Vagina (tissue), 2 donors: ENCODE data around the gene GRIK2. TPM values are rescaled to one million over a fixed set of nuclear protein-coding genes. Genes with fewer than 3 reads are reported as not detected.

Source experiments
- DNase-seq, 2 donors: peaks; one replicate each; pipeline ENCODE4 v3.0.0-alpha.2; 2017; ENCODE audit errors: extremely low spot score in 2 of 2
- H3K27ac ChIP-seq: fragments of 200-600 bp; sonication (generic); one replicate; pipeline ENCODE4 v1.5.1; 2019
- H3K27me3 ChIP-seq: fragments of 200-600 bp; sonication (generic); one replicate; pipeline ENCODE4 v1.5.1; 2019
- H3K36me3 ChIP-seq, 2 donors: fragments of 200-600 bp; sonication (generic); one replicate each; pipeline ENCODE4 v1.5.1; 2017 to 2019
- H3K4me1 ChIP-seq: fragments of 200-600 bp; sonication (generic); one replicate; pipeline ENCODE4 v1.5.1; 2019
- H3K4me3 ChIP-seq, 2 donors: fragments of 200-600 bp; sonication (generic); 1 replicate in 1 of 2; 2 replicates in 1 of 2; pipeline ENCODE4 v1.5.1; 2016 to 2019
- H3K9me3 ChIP-seq: fragments of 200-600 bp; sonication (generic); one replicate; pipeline ENCODE4 v1.5.1; 2019
- CTCF ChIP-seq, 3 experiments: fragments of 450-650 bp in 2 of 3; fragments of 200-600 bp in 1 of 3; sonication (generic) in 1 of 3; IDR thresholded peaks; one replicate each; pipeline ENCODE4 v1.5.1; 2017 to 2019; ENCODE audit warnings: antibody characterized with exemption in 3 of 3, mild to moderate bottlenecking in 2 of 3, moderate library complexity in 2 of 3
- POLR2A ChIP-seq, 2 donors: fragments of 450-650 bp; IDR thresholded peaks; one replicate each; pipeline ENCODE4 v1.6.1; 2017; ENCODE audit warnings: antibody characterized with exemption in 2 of 2, mild to moderate bottlenecking in 2 of 2, moderate library complexity in 2 of 2
- POLR2AphosphoS5 ChIP-seq, 2 donors: sonication (generic); formaldehyde crosslinking; IDR thresholded peaks; one replicate each; pipeline ENCODE4 v1.9.0; 2017; ENCODE audit warnings: antibody characterized with exemption in 2 of 2, mild to moderate bottlenecking in 2 of 2, low read depth in 1 of 2; ENCODE audit not compliant: insufficient read depth in 1 of 2
- intact Hi-C: fragments of 100-400 bp; cut with DNase I; formaldehyde crosslinking; loops from one replicate; pipeline ENCODE4 v1.15.1; 2023
- total RNA-seq: library from RNA; depleted of rRNA; stranded (reverse); fragments of >200 nt; gene quantifications from one replicate; pipeline ENCODE4 v1.2.3, GENCODE V29; 2016

GRIK2 gene
- total RNA-seq, 1 donor from 2014 or later = 8.8 TPM

- intact Hi-C loops = no loop called here
- no peak for DNase-seq
- Histone ChIP-seq H3K4me3 (no peak overlapping the region), H3K27ac (no peak overlapping the region), H3K36me3 (no peaks in the 10 kb centered on the region), H3K4me1 (no peaks in the 10 kb centered on the region), H3K9me3 (no peaks in the 10 kb centered on the region), H3K27me3 (no peaks in the 10 kb centered on the region)
- TF ChIP-seq CTCF (IDR thresholded peaks at IDR 0.05) = no peak
- no peak for TF ChIP-seq POLR2A (IDR thresholded peaks at IDR 0.05)
- TF ChIP-seq POLR2AphosphoS5 (IDR thresholded peaks at IDR 0.05; ENCODE audit: insufficient read depth in 1 of 2, low read depth in 1 of 2) = no peak
These were observed 424.5 kb downstream of the GRIK2 start for GRCh38 chr6:101818051-101818450.

DNA sequence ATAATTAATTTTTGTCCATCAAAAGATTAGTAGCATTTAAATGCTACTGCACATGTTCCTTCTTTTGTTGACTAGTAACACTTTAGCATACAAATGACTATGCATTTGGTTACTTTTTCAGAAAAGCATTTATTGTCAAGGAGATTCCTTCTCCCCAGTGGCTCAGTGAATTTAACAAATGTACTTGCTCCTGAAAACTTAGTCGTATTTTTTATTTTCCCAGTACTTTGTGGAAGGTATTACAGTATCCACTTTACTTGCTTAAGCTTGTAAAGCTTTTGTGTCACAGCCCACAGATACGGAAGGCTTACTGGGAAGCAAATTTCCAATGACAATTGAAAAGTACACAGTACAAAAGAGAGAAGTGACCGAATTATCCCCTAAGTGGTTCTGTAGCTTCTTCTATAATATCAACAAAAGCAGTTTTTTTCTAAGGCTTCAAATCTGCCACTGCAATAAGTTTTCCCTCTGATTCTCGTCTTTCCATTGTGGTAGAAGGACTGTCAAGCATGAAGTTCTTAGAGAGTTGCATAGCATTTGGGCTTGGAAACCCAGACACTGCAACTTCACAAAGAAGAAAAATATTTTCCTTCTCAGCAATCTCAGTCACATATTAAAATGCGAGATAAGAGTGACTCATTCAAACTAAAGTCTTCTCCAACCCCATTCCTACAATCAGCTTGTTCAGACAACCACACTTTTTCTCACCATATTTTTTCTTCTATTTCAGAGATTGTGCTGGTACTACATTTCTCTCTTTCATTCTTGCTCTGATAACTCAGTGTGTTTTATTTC is 431.2 kb downstream of the GRIK2 start:
- no peak overlapping the region for H3K4me3 ChIP-seq
- TF ChIP-seq POLR2A (IDR thresholded peaks at IDR 0.05) (no peak), POLR2AphosphoS5 (IDR thresholded peaks at IDR 0.05; ENCODE audit: insufficient read depth in 1 of 2, low read depth in 1 of 2) (no peak), CTCF (IDR thresholded peaks at IDR 0.05) (no peak)
- no peaks in the 10 kb centered on the region for H3K4me1 ChIP-seq
- H3K9me3 ChIP-seq = no peaks in the 10 kb centered on the region
- no peak overlapping the region for H3K27ac ChIP-seq
- no peaks in the 10 kb centered on the region for H3K36me3 ChIP-seq
- DNase-seq = no peak
- H3K27me3 ChIP-seq = no peaks in the 10 kb centered on the region
- intact Hi-C loops = no loop called here

- H3K9me3 ChIP-seq = no peaks in the 10 kb centered on the region
- intact Hi-C loops = no loop called here
- no peak for DNase-seq
- H3K36me3 ChIP-seq = no peaks in the 10 kb centered on the region
- no peaks in the 10 kb centered on the region for H3K4me1 ChIP-seq
- TF ChIP-seq POLR2AphosphoS5 (IDR thresholded peaks at IDR 0.05; ENCODE audit: insufficient read depth in 1 of 2, low read depth in 1 of 2) = no peak
- TF ChIP-seq POLR2A (IDR thresholded peaks at IDR 0.05) = no peak
- TF ChIP-seq CTCF (IDR thresholded peaks at IDR 0.05) = no peak
- H3K27me3 ChIP-seq = no peaks in the 10 kb centered on the region
- H3K27ac ChIP-seq = no peak overlapping the region
- no peak overlapping the region for H3K4me3 ChIP-seq
These were observed 432.8 kb downstream of the GRIK2 start for GRCh38 chr6:101826269-101826668.

DNA sequence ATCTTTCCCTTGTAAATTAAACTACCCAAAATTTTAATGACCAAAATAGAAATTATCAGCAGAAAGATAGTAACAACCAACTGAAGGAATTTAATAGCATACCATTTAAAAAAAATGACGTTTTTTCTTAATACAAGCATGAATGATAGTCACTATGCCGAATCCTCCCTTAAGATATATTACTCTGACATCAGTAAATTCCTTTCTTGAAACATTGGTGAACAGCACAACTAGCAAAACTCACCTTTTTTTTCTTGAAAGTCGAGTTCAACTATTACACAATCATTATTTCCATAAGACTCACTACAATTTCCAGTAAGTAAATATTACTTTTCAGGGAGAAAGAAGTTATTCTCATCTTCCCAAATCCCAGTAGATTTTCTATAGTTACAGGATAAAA is 433.2 kb downstream of the GRIK2 start:
- no peaks in the 10 kb centered on the region for H3K27me3 ChIP-seq
- H3K27ac ChIP-seq = no peak overlapping the region
- H3K4me3 ChIP-seq = no peak overlapping the region
- DNase-seq = no peak
- no peaks in the 10 kb centered on the region for H3K9me3 ChIP-seq
- H3K36me3 ChIP-seq = no peaks in the 10 kb centered on the region
- no peaks in the 10 kb centered on the region for H3K4me1 ChIP-seq
- intact Hi-C loops = no loop called here
- TF ChIP-seq POLR2A (IDR thresholded peaks at IDR 0.05) = no peak
- no peak for TF ChIP-seq POLR2AphosphoS5 (IDR thresholded peaks at IDR 0.05; ENCODE audit: insufficient read depth in 1 of 2, low read depth in 1 of 2)
- TF ChIP-seq CTCF (IDR thresholded peaks at IDR 0.05) = no peak

DNA sequence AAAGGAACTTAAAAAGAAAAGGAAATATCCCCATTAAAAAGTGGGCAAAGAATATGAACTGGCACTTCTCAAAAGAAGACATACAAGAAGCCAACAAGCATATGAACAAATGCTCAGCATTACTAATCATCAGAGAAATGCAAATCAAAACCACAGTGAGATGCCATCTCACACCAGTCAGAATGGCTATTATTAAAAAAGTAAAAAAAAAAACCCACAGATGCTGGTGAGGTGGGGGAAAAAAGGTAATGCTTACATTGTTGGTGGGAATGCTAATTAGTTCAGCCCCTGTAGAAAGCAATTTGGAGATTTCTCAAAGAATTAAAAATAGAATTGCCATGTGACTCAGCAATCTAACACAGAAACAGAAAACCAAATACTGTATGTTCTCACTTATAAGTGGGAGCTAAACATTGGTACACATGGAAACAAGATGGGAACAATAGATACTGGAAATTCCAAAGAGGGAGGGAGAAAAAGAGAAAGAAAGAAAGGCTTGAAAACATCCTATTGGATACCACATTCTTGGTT is 437.1 kb downstream of the GRIK2 start:
- intact Hi-C loops = no loop called here
- H3K9me3 ChIP-seq = no peaks in the 10 kb centered on the region
- no peak for DNase-seq
- H3K27me3 ChIP-seq = no peaks in the 10 kb centered on the region
- H3K36me3 ChIP-seq = no peaks in the 10 kb centered on the region
- TF ChIP-seq CTCF (IDR thresholded peaks at IDR 0.05) (no peak), POLR2AphosphoS5 (IDR thresholded peaks at IDR 0.05; ENCODE audit: insufficient read depth in 1 of 2, low read depth in 1 of 2) (no peak), POLR2A (IDR thresholded peaks at IDR 0.05) (no peak)
- no peaks in the 10 kb centered on the region for H3K4me1 ChIP-seq
- H3K4me3 ChIP-seq = no peak overlapping the region
- no peak overlapping the region for H3K27ac ChIP-seq
